GM18868 (cell line): ENCODE measurements around the gene MORN3.
"Not testable (repeated sequence)": the region's sequence is repeated elsewhere in the genome, so short reads cannot be mapped to it uniquely, and the experiment has no call there.

Source experiments
- ATAC-seq: cut with Tn5 transposase; IDR thresholded peaks from one replicate; pipeline ENCODE4 v1.9.1; 2021; ENCODE audit warnings: mild to moderate bottlenecking, moderate library complexity; ENCODE audit not compliant: unreplicated experiment

Gene MORN3

DNA sequence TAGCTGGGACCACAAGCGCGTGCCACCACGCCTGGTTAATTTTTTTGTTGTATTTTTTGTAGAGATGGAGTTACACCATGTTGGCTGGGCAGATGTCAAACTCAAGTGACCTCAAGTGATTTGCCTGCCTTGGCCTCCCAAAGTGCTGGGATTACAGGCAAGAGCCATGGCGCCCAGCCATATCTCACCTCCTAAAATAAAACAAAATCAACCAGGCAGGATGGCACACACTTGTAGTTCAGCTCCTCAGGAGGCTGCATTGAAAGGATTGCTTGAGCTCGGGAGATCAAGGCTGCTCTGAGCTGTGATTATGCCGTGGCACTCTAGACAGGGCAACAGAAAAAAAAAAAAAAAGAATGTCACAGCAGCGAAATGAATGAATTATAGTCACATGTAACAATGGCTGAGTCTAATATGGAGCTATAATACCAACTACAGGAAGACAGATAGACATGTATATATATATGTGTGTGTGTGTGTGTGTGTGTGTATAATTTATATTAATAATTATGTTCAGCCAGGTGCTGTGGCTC, 23.8 kb upstream of the MORN3 start:
- no peak for ATAC-seq

DNA sequence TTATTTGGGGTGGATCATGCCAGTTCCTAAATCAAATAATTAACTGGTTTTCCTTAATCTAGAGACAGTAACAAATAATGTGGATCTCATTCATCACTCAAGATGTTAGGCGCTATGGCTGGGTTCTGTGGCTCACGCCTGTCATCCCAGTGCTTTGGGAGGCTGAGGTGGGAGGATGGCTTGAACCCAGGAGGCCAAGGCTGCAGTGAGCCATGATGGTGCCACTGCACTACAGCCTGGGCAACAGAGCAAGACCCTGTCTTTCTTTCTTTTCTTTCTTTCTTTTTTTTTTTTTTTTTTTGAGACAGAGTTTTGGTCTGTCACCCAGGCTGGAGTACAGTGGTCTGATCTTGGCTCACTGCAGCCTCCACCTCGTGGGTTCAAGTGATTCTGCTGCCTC, 23.3 kb upstream of the MORN3 start:
- ATAC-seq, result not testable (repeated sequence)

DNA sequence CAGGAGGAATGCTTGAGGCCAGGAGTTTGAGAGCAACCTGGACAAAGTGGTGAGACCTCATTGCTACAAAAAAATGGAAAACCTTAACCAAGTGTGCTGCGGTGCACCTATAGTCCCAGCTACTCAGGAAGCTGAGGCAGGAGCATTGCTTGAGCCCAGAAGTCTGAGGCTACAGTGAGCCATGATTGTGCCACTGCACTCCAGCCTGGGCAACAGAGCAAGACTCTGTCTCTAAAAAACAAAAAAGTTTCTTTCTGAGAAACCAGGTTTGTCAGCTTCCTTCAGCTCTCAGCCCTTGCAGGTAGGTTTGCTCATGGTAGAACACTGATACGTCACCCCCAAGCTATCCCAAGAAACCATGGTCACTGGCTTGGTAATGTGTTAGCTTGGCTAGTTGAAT, 20.0 kb upstream of the MORN3 start:
- ATAC-seq, result no peak

DNA sequence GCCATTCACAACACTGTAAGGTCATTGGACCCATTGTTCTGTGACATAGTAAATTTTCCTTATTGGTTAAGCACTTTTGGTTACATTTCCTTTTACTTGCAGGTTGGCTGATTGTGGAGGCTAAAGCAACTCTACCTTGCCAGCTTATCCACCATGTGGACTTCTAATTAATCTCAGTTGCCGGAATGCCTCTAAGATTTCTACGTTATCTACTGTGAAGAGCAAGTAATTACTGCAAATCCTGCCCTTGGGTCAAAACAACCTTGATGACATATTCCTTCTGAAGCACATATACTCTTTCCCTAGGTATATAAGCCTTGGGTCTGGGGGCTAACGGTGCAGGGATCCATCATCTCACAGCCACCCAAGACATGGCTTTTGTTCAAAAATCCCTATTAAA, 19.5 kb upstream of the MORN3 start:
- no peak for ATAC-seq

DNA sequence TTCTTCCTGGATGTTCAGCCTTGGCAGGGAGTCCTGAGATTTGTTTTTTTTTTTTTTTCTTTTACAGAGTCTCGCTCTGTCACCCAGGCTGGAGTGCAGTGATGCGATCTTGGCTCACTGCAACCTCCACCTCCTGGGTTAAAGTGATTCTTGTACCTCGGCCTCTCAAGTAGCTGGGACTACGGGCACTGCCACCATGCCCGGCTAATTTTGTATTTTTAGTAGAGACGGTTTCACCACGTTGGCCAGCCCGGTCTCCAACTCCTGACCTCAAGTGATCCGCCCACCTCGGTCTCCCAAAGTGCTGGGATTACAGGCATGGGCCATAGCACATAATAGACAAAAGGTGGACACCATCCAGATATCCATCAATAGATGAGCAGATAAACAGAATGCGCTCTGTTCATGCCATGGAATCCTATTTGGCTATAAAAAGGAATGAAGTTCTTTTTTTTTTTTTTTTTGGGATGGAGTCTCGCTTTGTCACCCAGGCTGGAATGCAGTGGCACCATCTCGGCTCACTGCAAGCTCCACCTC, 10.3 kb upstream of the MORN3 start:
- not testable (repeated sequence) for ATAC-seq

DNA sequence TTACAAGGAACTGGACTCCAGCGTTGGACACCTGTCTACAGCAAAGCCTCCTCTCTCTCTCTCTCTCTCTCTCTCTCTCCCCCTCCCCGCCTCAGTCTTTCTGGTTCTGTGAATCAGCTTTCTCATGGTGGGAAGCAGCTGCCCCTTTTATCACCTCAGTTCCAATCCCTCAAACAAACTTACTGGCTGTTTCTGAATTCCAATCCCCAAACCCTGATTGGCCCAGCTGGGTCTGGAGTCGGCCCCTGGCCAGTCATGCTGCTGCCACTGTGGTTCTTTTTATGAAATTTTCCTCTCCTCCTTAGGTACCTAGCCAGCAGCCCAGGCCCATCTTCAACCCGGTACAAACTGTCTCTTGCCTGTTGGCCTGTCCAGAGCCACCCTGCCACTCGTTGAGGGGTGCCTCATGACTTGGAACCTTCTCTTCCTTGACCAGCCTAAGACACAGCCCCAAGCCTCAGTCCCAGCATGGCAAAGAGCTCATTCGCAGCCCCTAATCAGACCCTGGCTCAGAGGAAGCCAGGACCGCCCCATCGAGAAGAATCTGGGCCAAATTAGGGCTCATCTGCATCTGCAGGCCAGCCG, 9.4 kb upstream of the MORN3 start:
- no peak for ATAC-seq

DNA sequence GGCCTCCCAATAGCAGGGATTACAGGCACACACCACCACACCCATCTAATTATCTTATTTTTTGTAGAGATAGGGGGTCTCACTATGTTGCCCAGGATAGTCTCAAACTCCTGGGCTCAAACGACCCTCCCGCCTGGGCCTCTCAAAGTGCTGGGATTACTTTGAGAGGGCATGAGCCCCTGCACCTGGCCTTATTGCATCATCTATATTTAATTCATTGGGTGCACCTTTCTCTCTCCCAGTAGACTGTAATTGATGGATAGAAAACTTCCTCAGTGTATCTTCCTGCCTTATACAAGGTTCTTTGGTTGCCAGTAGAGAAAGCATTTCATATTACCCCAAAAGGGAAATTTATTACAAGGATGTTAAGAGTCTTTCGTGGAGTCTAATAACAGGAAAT, 8.9 kb upstream of the MORN3 start:
- no peak for ATAC-seq

DNA sequence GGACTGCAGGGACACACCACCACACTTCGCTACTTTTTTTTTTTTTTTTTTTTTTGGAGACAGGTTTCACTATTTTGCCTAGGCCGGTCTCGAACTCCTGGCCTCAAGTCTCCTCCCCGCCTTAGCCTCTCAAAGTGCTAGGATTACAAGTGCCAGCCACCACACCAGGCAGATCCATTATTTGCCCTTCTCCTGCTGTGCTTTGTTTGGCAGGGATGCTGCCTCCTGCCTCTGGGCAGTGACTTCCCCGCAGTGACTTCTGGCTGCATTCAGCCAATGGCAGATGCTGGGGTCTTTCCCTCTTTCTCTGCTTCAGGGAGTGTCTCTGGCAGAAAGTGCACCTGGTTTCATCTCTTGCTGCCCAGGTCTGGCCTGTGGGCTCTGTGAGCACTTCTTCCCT, 6.7 kb upstream of the MORN3 start:
- ATAC-seq, result no peak

DNA sequence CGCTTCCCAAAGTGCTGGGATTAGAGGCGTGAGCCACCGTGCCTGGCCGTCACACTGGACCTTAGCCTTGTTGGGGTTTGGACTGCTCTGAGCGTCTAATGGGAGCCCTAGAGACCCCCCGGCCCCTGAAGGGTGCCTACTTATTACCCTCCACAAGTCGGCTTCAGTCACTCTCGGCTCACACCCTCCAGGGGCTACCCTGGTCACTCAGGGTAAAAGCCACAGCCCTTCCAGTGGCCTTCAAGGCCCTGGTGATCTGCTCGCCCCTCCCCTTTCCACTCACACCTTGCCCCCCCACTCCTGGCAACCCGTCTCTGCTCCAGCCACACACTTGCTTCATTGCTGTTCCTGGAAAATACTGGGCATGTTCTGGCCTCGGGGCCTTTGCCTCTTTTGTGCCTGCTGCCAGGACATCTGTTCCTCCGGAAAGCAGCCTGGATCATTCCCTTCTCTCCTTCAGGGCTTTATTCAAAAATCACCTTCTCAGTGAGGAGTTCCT, 3.6 kb upstream of the MORN3 start:
- ATAC-seq, result no peak

DNA sequence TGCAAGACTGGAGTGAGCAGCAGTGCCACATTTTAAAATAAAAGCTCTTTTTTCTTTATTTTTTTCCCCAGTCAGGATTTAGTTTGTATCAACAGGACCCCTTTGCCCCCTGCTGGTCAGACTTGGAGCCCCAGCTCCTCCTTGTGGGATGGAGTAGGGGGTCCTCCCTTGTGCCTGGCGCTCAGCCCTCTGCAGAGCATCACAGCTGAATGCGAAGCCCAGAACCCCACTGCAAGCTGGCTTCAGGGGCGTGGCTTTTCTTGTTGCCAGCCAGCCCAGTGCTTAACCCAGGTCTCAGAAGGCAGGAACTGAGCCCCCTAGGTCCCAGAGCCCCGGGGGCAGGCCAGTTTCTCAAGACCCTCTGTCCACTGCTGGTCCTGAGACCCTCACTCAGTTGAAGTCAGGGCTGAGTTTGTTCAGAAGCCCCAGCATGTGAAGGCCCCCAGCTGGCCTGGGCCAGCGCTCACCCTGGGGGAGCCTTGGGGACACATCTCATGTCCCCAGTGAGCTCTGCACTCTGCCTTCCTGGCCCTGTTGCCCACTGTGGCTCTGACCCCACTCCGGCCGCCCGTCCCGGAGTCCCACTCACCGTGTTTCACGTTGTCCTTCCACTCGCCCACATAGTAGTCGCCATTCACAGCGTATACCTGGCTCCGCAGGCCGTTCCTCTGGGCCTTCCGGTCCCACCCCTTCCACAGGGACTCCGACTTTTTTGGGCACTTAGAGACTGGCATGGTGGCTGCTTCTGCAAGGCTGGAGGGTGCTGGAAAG, 519 bp downstream of the MORN3 start:
- ATAC-seq, result no peak

DNA sequence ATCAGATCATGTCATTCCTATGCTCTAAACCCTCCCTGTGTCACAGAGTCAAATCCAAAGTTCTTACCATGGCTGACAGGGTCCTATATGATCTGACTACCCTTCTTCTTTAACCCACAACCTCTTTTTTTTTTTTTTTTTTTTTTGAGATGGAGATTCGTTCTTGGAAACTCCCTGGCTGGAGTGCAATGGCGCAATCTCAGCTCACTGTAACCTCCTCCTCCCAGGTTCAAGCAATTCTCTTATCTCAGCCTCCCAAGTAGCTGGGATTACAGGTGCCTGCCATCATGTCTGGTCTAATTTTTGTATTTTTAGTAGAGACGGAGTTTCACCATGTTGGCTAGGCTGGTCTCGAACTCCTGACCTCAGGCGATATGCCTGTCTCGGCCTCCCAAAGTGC, 2.6 kb downstream of the MORN3 start:
- ATAC-seq, result not testable (repeated sequence)

DNA sequence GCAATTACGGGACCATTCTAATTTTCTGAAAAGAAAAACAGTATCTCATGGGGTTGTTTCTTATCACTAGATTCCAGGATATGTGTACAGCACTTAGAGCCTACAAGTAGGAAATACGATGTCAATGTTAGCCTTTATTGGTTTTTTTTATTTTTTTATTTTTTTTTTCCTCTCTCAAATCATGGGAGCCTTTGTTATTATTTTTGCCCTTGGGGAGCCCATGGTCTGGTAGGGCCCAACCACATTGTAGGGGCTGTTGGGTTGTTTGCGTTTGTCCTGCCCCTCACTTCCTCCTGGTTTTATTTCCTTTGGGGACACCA, 5.9 kb downstream of the MORN3 start:
- no peak for ATAC-seq

DNA sequence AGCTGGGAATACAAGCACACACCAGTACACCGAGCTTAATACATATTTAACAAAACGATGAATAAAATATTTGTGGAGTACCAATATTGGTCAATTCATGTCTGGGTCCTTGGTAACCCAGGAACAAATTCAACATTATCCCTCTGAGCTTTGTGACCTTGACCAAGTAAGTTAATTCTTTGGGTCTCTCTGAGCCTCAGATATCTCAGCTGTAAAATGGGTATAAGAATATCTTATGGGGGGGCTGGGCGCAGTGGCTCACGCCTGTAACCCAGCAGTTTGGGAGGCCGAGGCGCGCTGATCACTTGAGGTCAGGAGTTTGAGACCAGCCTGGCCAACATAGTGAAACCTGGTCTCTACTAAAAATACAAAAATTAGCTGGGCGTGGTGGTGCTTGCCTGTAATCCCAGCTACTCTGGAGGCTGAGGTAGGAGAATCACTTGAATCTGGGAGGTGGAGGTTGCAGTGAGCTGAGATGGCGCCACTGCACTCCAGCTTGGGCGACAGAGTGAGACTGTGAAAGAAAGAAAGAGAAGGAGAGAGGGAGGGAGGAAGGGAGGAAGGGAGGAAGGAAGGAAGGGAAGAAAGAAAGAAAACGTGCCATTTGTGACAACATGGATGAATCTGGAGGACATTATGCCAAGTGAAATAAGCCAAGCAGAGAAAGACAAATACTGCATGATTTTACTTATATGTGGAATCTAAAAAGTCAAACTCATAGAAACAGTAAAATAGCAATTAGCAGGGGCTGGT, 7.9 kb downstream of the MORN3 start:
- ATAC-seq, result not testable (repeated sequence)

DNA sequence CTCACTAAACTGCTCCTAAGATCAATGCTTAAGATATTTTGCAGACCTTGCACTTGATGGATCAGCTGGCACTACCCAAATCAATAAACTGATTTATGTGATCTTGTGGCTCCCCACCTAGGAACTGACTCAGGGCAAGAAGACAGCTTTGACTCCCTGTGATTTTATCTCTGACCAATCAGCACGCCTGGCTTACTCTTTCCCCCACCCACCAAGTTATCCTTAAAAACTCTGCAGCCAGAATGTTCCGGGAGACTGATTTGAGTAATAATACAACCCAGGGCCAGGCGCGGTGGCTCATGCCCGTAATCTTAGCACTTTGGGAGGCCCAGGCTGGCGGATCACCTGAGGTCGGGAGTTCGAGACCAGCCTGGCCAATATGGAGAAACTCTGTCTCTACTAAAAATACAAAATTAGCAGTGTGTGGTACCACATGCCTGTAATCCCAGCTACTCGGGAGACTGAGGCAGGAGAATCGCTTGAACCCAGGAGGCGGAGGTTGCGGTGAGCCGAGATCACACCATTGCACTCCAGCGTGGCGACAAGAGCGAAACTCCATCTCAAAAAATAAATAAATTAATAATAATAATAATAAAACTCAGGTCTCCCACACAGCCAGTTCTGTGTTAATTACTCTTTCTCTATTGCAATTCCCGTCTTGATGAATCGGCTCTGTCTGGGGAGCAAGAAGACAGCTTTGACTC, 12.0 kb downstream of the MORN3 start:
- ATAC-seq, result no peak

DNA sequence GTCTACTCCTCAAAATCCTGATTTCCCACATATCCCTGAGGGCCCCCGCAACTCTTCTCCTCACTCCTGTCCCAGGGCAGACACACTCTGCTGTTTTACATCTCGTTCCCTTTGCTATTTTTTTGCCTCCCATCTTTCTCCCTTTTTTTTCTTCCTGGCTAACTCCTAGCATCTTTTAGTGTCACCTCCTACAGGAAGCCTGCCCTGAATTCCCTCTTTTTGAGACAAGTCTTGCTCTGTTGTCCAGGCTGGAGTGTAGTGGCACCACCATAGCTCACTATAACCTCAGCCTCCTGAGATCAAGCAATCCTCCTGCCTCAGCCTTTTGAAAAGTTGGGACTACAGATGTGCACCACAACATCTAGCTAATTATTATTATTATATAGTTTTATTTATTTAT, 13.3 kb downstream of the MORN3 start:
- ATAC-seq, result no peak

DNA sequence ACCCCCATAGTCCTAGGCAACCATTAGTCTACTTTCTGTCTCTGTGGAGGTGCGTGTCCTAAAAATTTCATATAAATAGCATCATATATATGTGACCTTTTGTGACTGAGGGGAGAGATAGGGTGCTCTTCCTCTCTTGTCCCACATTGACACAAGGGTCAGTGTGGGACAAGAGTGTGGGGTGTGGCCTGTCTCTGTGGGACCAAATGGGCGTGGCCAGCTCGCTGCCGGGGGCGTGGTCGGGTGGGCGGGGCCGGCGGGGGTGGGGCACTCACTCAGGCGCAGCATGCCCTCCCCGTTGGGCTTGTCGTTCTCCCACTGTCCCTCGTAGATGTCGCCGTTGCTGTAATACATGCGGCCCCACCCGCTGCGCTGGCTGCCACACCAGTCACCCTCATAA, 15.5 kb downstream of the MORN3 start:
- no peak for ATAC-seq

DNA sequence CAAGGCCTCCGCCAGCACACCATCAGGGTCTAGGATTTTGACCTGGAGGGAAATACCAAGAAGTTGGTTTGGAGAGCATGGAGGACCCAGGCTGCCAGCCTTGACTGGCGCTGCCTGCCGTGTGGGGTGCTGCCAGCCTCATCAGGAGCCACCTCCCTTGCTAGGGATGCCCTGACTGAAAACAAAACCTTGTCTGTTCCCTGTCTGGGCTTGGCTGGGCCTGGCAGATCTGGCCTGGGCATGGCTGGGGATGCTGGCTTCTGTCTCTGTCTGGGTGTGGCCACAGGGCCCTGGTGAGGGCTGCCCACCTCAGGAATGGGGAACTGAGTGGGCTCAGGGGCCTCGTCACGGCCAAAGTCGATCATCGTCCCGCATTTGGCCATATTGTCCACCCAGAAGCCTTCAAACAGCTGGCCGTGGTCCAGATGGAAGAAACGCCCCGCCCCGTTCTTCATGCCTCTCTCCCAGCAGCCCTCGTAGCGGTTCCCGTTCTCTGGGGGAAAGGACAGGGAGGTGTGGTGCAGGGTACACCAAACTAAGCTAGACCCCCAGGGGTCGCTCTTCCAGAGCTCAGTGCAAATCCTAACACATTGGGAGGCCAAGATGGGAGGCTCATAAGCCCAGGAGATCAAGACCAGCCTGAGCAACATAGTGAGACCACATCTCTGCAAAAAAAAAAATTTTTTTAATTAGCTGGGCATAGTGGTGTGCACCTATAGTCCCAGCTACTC, 16.5 kb downstream of the MORN3 start:
- no peak for ATAC-seq

DNA sequence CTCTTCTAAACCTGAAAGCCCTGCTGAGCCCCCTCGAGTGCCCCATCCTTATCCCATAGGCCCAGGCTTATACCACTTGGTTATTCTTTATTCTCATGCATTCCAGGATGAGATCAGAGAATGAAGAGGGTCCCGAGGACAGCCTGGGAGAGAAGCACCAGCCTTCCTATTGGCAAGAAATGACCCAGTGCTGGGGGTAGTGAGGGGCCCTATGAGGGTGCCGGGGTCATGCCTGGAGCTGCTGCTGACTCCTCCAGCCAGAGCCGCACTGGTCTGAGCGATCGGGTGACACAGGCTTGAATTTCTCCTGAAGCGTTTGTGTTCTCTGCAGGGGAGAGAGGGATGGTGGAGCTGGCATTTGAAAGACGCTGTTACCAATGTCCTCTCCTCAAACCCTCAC, 18.1 kb downstream of the MORN3 start:
- ATAC-seq, result no peak

DNA sequence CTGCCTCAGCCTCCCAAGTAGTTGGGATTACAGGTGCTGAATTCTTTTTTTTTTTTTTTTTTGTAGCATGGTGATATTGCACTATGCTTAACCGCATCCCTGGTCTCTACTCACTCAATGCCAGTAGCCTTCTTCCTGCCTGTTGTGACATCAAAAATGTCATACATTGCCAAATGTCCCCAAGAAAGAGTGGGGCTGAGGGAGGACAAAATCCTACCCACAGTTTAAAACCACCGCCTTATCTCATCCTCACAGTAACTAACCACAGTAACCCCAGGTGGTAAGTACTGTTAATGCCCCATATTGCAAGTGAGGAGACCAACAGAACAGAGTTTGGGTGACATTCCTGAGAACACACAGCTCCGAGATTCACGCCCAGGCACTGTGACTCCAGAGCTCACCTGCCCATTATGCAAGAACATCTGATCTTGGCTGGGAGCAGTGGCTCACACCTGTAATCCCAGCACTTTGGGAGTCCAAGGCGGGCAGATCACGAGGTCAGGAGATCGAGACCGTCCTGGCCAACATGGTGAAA, 19.6 kb downstream of the MORN3 start:
- no peak for ATAC-seq

DNA sequence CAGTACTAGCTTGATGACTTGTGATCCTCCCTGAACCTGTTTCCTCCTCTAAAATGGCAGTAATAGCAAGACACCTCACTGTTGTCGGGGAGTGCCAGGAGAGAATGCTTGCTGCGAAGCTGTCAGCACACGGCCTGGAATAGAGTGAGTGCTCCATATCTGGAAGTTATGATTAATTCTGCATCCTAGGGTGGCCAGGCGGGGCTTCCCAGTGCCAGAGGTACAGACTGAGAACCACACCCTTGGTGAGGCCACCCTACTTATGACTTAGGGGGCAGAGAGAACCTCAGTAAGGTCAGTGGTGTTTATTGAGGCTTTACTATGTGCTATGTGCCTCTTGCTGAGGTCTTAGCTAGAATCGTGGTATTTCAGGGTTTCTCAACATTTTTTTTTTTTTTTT, 20.1 kb downstream of the MORN3 start:
- ATAC-seq, result no peak
